Measurements from ENCODE around the gene VPS52. TPM values are rescaled to one million over a fixed set of nuclear protein-coding genes. Genes with fewer than 3 reads are reported as not detected.
A peak's percentile ranks its signal among the peaks of the same experiment; 100 is the strongest.

VPS52 gene
- total and polyA plus RNA-seq, 9 of the 15 experiments (the other 6 are each of a cell fraction or from before 2014, with no cell fraction given) = 24.4 to 103 (median 40.2) TPM

GRCh38 chr6:33294086-33294823 is 22.6 kb upstream of the VPS52 start:
- POLR2A ChIA-PET = no interaction called here
- TF ChIP-seq ZNF134 (CRISPR knock-in tag; conservative IDR thresholded peaks at IDR 0.05) (no peak), MNT (conservative IDR thresholded peaks at IDR 0.05) (no peak), ZNF592 (IDR thresholded peaks at IDR 0.05) (no peak), ELK1 (CRISPR knock-in tag; IDR thresholded peaks at IDR 0.05) (no peak), ZBTB33 (CRISPR knock-in tag; IDR thresholded peaks at IDR 0.05) (no peak), SMAD3 (CRISPR knock-in tag; conservative IDR thresholded peaks at IDR 0.05) (no peak), ELF1 (tag; IDR thresholded peaks at IDR 0.05) (no peak), ZNF717 (CRISPR knock-in tag; IDR thresholded peaks at IDR 0.05) (no peak)
- H3K4me2 ChIP-seq (ENCODE audit: insufficient read depth, low read length) = no peak overlapping the region
- no peak overlapping the region for H3K27ac ChIP-seq (ENCODE audit: extremely low read depth, low read depth, low read length)
- no peak overlapping the region for H3K4me3 ChIP-seq
- FAIRE-seq (no peak), ATAC-seq (no peak), DNase-seq (ENCODE audit: extremely low read depth in 1 of 4, low spot score in 3 of 4) (no peak)
- BruUV-seq (replicated peaks) = no TSS peak
- H3K9me1 ChIP-seq (ENCODE audit: control insufficient read depth, insufficient read depth, low read length) = peaks cover 6% of the 10 kb centered on the region
- H4K20me1 ChIP-seq (replicated peaks; ENCODE audit: control insufficient read depth, insufficient read depth, low read length) = no peaks in the 10 kb centered on the region
- peaks cover 66% of the 10 kb centered on the region for H3K36me3 ChIP-seq (ENCODE audit: control insufficient read depth, insufficient read depth, low read length)
- no peaks in the 10 kb centered on the region for H3K27me3 ChIP-seq (ENCODE audit: control insufficient read depth in 2 of 2, insufficient read depth in 2 of 2, low read length in 2 of 2)
- H3K9ac ChIP-seq (ENCODE audit: insufficient read depth in 1 of 2, low read depth in 2 of 2, low read length in 2 of 2) = 0 out of 4 replicates have a peak overlapping the region, but pooled peaks of 1 of the 2 experiments have one; percentile 8
- H3K4me1 ChIP-seq (replicated peaks in 1 of 2; ENCODE audit: control insufficient read depth in 2 of 2, insufficient read depth in 2 of 2, low read length in 2 of 2) = peaks cover 18 to 37% of the 10 kb centered on the region in 2 experiments
- no peak overlapping the region for H2AFZ ChIP-seq (ENCODE audit: low read depth, low read length)
- in situ Hi-C loops (cut with MboI) = no loop called here
- CTCF ChIA-PET (ENCODE audit: low intra/inter-chr PET ratio) = no interaction called here
- H3K79me2 ChIP-seq (ENCODE audit: control insufficient read depth, insufficient read depth, low read length) = peaks cover 41% of the 10 kb centered on the region
- intact Hi-C loops (cut with micrococcal nuclease) = no loop called here
- no peaks in the 10 kb centered on the region for H3K9me3 ChIP-seq (replicated peaks; ENCODE audit: control insufficient read depth, insufficient read depth, low read depth, low read length)
- WGBS (ENCODE audit: insufficient coverage, low coverage, missing lambda C conversion rate) = 67% methylated on average over 10 of the region's 10 CpGs
